Left lobe of liver (tissue), 2 donors: Measurements from ENCODE around the gene ACBD6. TPM values are rescaled to one million over a fixed set of nuclear protein-coding genes. Genes with fewer than 3 reads are reported as not detected.

ENCODE experiments used
- ATAC-seq: fragments of 200-7000 bp; cut with Tn5 transposase; one replicate; pipeline ENCODE4 v1.9.1; 2020; ENCODE audit warnings: mild to moderate bottlenecking, moderate library complexity
- DNase-seq: peaks from one replicate; pipeline ENCODE4 v3.0.0-alpha.2; 2020; ENCODE audit warnings: low spot score
- total RNA-seq: library from RNA; stranded (reverse); gene quantifications from one replicate; pipeline ENCODE4 v1.2.1, GENCODE V29; 2021
- donor health status: DM: no; HTN: no; CAD: no; lungs with moderate emphysema.
- donor health status: DM: no; HTN: yes; CAD: no.

Gene ACBD6
- total RNA-seq, 1 donor from 2014 or later, result 11.1 TPM

- ATAC-seq (no peak), DNase-seq (no peak)
These were observed 253.4 kb downstream of the ACBD6 start for GRCh38 chr1:180248731-180249681.

DNA sequence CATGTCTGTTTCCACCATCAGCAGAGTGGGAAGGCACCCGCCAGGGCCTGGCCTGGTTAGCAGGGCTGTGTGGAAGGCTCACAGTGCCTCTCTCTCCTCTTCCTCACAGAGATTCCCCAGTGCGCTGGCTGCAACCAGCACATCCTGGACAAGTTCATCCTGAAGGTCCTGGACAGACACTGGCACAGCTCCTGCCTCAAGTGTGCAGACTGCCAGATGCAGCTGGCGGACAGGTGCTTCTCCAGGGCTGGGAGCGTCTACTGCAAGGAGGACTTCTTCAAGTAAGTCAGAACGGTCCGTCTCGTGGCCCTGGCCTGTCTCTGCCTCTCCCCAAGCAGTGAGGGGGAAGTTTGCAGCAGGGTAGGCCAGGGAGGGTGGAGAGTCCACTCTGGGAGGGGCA, 254.2 kb downstream of the ACBD6 start:
- DNase-seq (no peak), ATAC-seq (no peak)

GRCh38 chr1:180247580-180247979, 254.8 kb downstream of the ACBD6 start:
- DNase-seq (no peak), ATAC-seq (no peak)

DNA sequence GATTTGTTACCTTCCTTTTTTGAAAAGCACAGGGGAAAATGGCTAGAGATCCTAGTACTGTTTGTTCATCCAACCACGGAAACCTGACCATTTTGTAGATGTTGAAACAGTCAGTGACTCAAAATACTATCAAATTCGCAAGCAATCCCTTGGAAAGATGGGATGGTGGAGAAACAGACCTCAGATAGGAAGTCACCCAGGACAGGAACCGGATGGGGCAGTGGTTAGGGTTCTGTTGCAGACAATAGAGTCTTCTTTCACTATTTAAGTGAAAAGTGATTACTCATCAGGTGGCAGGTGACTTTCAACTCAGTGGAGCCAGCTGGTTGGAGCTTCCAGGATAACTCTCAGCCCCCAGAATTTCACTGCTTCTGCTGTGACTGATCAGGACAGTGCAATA, 255.3 kb downstream of the ACBD6 start:
- DNase-seq, result no peak
- ATAC-seq, result no peak

DNA sequence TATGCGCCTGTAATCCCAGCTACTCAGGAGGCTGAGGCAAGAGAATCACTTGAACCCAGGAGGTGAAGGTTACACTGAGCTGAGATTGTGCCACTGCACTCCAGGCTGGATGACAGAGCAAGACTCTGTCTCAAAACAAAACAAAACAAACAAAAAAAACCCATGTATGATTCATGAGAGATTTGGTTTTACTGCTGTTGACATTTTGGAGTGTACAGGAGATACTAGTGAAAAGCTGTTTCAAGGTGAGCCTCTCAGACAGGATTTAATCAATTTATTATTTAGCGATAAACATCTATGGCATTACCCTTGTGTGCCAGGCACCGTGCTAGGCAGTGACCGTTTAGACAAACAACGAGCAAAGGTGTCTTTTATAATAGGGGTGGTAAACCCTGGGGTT, 255.8 kb downstream of the ACBD6 start:
- ATAC-seq (no peak), DNase-seq (no peak)

GRCh38 chr1:180244840-180245239, 257.5 kb downstream of the ACBD6 start:
- DNase-seq (no peak), ATAC-seq (no peak)

DNA sequence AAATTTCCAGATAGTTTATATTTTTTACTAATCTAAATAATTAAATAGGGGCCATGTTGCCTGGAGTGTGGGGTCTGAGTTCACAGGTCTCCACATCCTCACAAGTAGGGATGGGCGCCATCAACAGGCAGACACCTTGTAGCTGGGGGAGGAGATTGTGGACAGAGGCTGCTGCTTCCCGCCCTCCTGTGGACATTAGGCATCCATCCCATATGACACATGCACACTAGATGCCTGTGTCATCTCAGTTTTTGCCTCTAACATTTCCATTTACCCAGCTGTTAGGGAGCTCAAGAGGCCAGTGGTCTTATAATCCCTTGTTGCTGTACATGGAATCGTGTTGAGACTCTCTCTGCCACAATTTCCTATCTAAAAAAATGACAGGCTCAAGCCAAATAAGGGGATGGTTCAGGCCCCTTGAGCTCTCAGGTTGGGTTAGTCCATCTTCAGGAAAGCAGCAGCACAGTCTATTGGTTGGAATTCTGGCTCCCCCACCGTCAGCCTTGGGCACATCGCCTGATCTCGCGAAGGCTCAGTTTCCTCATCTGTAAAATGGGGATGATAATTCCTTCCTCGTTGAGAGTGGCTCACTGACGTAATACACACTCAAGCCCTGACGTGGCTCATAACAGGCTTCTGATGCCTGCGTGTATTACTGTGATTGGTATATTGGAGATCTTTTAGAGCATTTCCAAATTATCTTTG, 258.7 kb downstream of the ACBD6 start:
- DNase-seq (no peak), ATAC-seq (no peak)

- DNase-seq (no peak), ATAC-seq (no peak)
These were observed 260.4 kb downstream of the ACBD6 start for GRCh38 chr1:180241716-180242544.

GRCh38 chr1:180239145-180240096, 263.0 kb downstream of the ACBD6 start:
- DNase-seq, result no peak
- ATAC-seq, result no peak

GRCh38 chr1:180238675-180239074, 263.7 kb downstream of the ACBD6 start:
- ATAC-seq (no peak), DNase-seq (no peak)

Other genes with a start within 250 kb of the ACBD6 start
- not detected for gene OVAAL, start 56.4 kb upstream of the ACBD6 start, total RNA-seq
- gene XPR1, start 129.4 kb upstream of the ACBD6 start, total RNA-seq, result 7.4 TPM